ENCODE results near the gene ADAMTS15.

GRCh38 chr11:130510407-130511006 is 62.1 kb downstream of the ADAMTS15 start:
- TF ChIP-seq CTCF (IDR thresholded peaks at IDR 0.05) (no peak), EP300 (IDR thresholded peaks at IDR 0.05) (no peak), POLR2A (IDR thresholded peaks at IDR 0.05) (no peak)
